HEK293 (cell line): ENCODE data around the gene GASK1B.

Source experiments
- CTCF ChIA-PET: fragments of 350-600 bp; formaldehyde crosslinking; extraction: SDS; loops from one replicate; lab custom pipeline; 2021; ENCODE audit warnings: antibody characterized with exemption; lab: Yijun Ruan, JAX
- POLR2A ChIA-PET: fragments of 300-600 bp; formaldehyde crosslinking; extraction: SDS; loops from one replicate; lab custom pipeline; 2020; ENCODE audit warnings: antibody characterized with exemption, inconsistent platforms; lab: Yijun Ruan, JAX
- H3K27ac ChIP-seq: fragments of 200-500 bp; sonication (Bioruptor generic); 2 replicates; pipeline ENCODE4 v1.5.1; 2014; ENCODE audit warnings: low read depth, low read length, control low read depth, inconsistent platforms; ENCODE audit errors: extremely low read depth
- H3K36me3 ChIP-seq, 2 experiments: fragments of 200-500 bp in 1 of 2; sonication (Bioruptor generic) in 1 of 2; 1 replicate in 1 of 2; 2 replicates in 1 of 2; pipeline ENCODE4 v1.5.1; 2014 to 2017; ENCODE audit warnings: inconsistent platforms in 2 of 2, low read length in 2 of 2; ENCODE audit not compliant: control insufficient read depth in 2 of 2, insufficient read depth in 1 of 2
- H3K4me1 ChIP-seq: fragments of 200-500 bp; sonication (Bioruptor generic); 2 replicates; pipeline ENCODE4 v1.5.1; 2014; ENCODE audit warnings: mild to moderate bottlenecking, low read length, inconsistent platforms; ENCODE audit not compliant: control insufficient read depth, insufficient read depth
- H3K4me3 ChIP-seq: 2 replicates; pipeline ENCODE4 v1.5.1; 2011; ENCODE audit warnings: low read depth, mild to moderate bottlenecking, control low read depth, low read length, moderate library complexity
- H3K9me3 ChIP-seq: fragments of 200-500 bp; sonication (Bioruptor generic); 2 replicates; pipeline ENCODE4 v1.5.1; 2014; ENCODE audit warnings: low read depth, low read length, inconsistent platforms; ENCODE audit not compliant: control insufficient read depth, insufficient read depth
- EGR2 ChIP-seq: fragments of 450-650 bp; formaldehyde crosslinking; IDR thresholded peaks from 2 replicates; pipeline ENCODE4 v1.5.1; 2016; ENCODE audit warnings: low read depth, missing biosample characterization, missing genetic modification characterization
- GLIS2 ChIP-seq: fragments of 450-650 bp; formaldehyde crosslinking; IDR thresholded peaks from 2 replicates; pipeline ENCODE4 v1.5.1; 2016; ENCODE audit warnings: missing biosample characterization, missing genetic modification characterization
- KLF7 ChIP-seq: fragments of 450-650 bp; formaldehyde crosslinking; IDR thresholded peaks from 2 replicates; pipeline ENCODE4 v1.5.1; 2016; ENCODE audit warnings: missing biosample characterization, missing genetic modification characterization, borderline replicate concordance
- SP3 ChIP-seq: fragments of 450-650 bp; formaldehyde crosslinking; IDR thresholded peaks from 2 replicates; pipeline ENCODE4 v1.5.1; 2016; ENCODE audit warnings: missing biosample characterization, missing genetic modification characterization
- TSHZ1 ChIP-seq: fragments of 450-650 bp; formaldehyde crosslinking; IDR thresholded peaks from 2 replicates; pipeline ENCODE4 v1.5.1; 2016; ENCODE audit warnings: missing biosample characterization, missing genetic modification characterization, borderline replicate concordance
- ZBTB21 ChIP-seq: fragments of 450-650 bp; formaldehyde crosslinking; IDR thresholded peaks from 2 replicates; pipeline ENCODE4 v1.5.1; 2017; ENCODE audit warnings: missing biosample characterization, missing genetic modification characterization
- ZBTB48 ChIP-seq: fragments of 450-650 bp; formaldehyde crosslinking; IDR thresholded peaks from 2 replicates; pipeline ENCODE4 v1.5.1; 2016; ENCODE audit warnings: missing biosample characterization, missing genetic modification characterization
- ZFHX2 ChIP-seq: fragments of 450-650 bp; formaldehyde crosslinking; conservative IDR thresholded peaks from 2 replicates; pipeline ENCODE4 v1.5.1; 2016; ENCODE audit warnings: missing biosample characterization, missing genetic modification characterization
- ZNF148 ChIP-seq: fragments of 450-650 bp; formaldehyde crosslinking; IDR thresholded peaks from 2 replicates; pipeline ENCODE4 v1.5.0; 2017; ENCODE audit warnings: missing biosample characterization, missing genetic modification characterization, borderline replicate concordance
- ZNF184 ChIP-seq: fragments of 450-650 bp; IDR thresholded peaks from 2 replicates; pipeline ENCODE4 v1.5.1; 2018; ENCODE audit warnings: missing biosample characterization, mild to moderate bottlenecking, missing genetic modification characterization
- ZNF223 ChIP-seq: fragments of 450-650 bp; formaldehyde crosslinking; IDR thresholded peaks from 2 replicates; pipeline ENCODE4 v1.5.1; 2016; ENCODE audit warnings: missing biosample characterization, missing genetic modification characterization
- ZNF26 ChIP-seq: fragments of 450-650 bp; formaldehyde crosslinking; IDR thresholded peaks from 2 replicates; pipeline ENCODE4 v1.5.1; 2016; ENCODE audit warnings: missing biosample characterization, missing genetic modification characterization
- ZNF341 ChIP-seq: fragments of 450-650 bp; formaldehyde crosslinking; IDR thresholded peaks from 2 replicates; pipeline ENCODE4; 2016; ENCODE audit warnings: low read depth, missing biosample characterization, missing genetic modification characterization
- ZNF530 ChIP-seq: fragments of 450-650 bp; formaldehyde crosslinking; IDR thresholded peaks from 2 replicates; pipeline ENCODE4 v1.5.1; 2016; ENCODE audit warnings: low read depth, missing biosample characterization, missing genetic modification characterization
- ZNF629 ChIP-seq: fragments of 450-650 bp; formaldehyde crosslinking; IDR thresholded peaks from 2 replicates; pipeline ENCODE4 v1.5.1; 2017; ENCODE audit warnings: missing biosample characterization, missing genetic modification characterization
- ZNF76 ChIP-seq: fragments of 450-650 bp; formaldehyde crosslinking; IDR thresholded peaks from 2 replicates; pipeline ENCODE4; 2016; ENCODE audit warnings: low read depth, missing biosample characterization, missing genetic modification characterization, borderline replicate concordance

Gene GASK1B

GRCh38 chr4:158201876-158202275 is 29.1 kb upstream of the GASK1B start:
- ChIA-PET POLR2A (no interaction called here), CTCF (interaction anchor here (0.6 kb wide), 1 partner anchor 51 kb away, joined by 3 read pairs; no protein-coding TSS in a partner anchor)
- H3K9me3 ChIP-seq = no peaks in the 10 kb centered on the region
- H3K4me1 ChIP-seq = no peaks in the 10 kb centered on the region
- no peak for TF ChIP-seq ZNF530
- peak; percentile 32; the same call in 1 of the 2 replicates for TF ChIP-seq EGR2 (tag by site-specific recombination)
- no peak for TF ChIP-seq ZNF26 (tag by site-specific recombination)
- TF ChIP-seq ZNF148 (tag by site-specific recombination) = no peak
- no peak for TF ChIP-seq TSHZ1 (tag by site-specific recombination)
- TF ChIP-seq ZFHX2 (tag by site-specific recombination) = peak; percentile 46
- TF ChIP-seq ZNF76 (tag by site-specific recombination) = no peak
- TF ChIP-seq ZNF184 = no peak
- TF ChIP-seq SP3 (tag by site-specific recombination) = no peak
- H3K36me3 ChIP-seq = no peaks in the 10 kb centered on the region
- no peak overlapping the region for H3K4me3 ChIP-seq
- H3K27ac ChIP-seq = no peak overlapping the region

- H3K27ac ChIP-seq = no peak overlapping the region
- ChIA-PET CTCF (interaction anchor here (0.6 kb wide), 1 partner anchor 52 kb away, joined by 3 read pairs; no protein-coding TSS in a partner anchor), POLR2A (no interaction called here)
- H3K4me1 ChIP-seq = no peaks in the 10 kb centered on the region
- H3K9me3 ChIP-seq = no peaks in the 10 kb centered on the region
- no peaks in the 10 kb centered on the region for H3K36me3 ChIP-seq
- no peak overlapping the region for H3K4me3 ChIP-seq
- TF ChIP-seq ZNF341 (tag by site-specific recombination) (no peak), KLF7 (no peak), GLIS2 (0 out of 2 replicates have a peak, but pooled peaks have one; percentile 14), ZBTB48 (no peak), ZBTB21 (tag by site-specific recombination) (peak; percentile 64; the same call in 1 of the 2 replicates), ZNF629 (tag by site-specific recombination) (peak; percentile 24; the same call in 1 of the 2 replicates)
Measured at GRCh38 chr4:158201322-158201721, 28.5 kb upstream of the GASK1B start.

GRCh38 chr4:158200214-158200613 is 27.4 kb upstream of the GASK1B start:
- Histone ChIP-seq H3K36me3 (no peaks in the 10 kb centered on the region), H3K4me3 (no peak overlapping the region), H3K9me3 (no peaks in the 10 kb centered on the region), H3K27ac (no peak overlapping the region), H3K4me1 (no peaks in the 10 kb centered on the region)
- no peak for TF ChIP-seq ZNF223 (tag by site-specific recombination)
- TF ChIP-seq ZNF184 = no peak
- no peak for TF ChIP-seq KLF7
- ChIA-PET CTCF (no interaction called here), POLR2A (no interaction called here)
